HG02884 (cell line): ENCODE data around the gene FASN.

Experiments used
- ATAC-seq: cut with Tn5 transposase; IDR thresholded peaks from one replicate; pipeline ENCODE4 v1.9.1; 2021; ENCODE audit warnings: mild to moderate bottlenecking, moderate library complexity; ENCODE audit not compliant: unreplicated experiment

Gene FASN

GRCh38 chr17:82103553-82104451, 5.8 kb upstream of the FASN start:
- no peak for ATAC-seq

DNA sequence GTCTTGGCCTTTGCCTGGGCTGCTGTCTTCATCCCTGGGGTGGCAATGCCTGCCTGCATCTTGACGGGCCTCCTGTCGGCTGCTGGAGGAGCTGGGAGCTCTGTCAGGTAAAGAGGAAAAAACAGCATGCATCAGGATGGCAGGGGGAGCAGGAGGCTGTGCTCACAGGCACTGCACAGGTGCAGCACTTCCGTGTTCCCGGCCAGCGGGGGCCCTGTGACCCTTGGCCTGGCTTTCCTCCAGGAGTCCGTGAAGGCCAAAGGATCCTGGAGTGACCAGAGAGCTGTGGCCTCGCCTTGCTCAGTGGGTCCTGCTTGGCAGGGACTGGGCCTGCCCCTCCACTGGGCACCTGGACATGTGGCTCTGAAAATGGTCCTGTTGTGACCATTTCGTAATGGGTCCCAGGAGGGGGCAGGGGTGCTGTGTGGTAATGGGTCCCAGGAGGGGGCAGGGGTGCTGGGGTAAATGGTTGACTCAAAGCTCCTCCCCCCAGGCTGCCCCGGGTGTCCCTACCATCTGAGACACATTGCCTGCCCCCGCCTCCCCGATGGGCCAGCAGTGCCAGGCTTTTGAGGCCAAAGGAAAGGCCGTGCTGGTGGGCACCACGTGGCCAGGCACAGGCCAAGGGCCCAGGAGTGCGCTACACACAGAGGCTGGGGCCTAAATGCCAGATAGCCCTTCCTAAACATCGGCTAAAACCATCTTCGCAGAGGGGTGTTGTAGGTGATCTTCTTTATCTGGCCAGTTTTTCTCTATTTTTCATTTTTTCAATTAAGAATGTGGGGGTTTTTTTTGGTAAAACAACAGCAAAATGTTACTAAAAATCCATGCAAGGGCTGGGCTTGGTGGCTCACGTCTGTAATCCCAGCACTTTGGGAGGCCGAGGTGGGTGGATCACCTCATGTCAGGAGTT, 4.0 kb upstream of the FASN start:
- ATAC-seq = no peak

- ATAC-seq = no peak
These were observed 3.3 kb upstream of the FASN start for GRCh38 chr17:82101301-82101715.

DNA sequence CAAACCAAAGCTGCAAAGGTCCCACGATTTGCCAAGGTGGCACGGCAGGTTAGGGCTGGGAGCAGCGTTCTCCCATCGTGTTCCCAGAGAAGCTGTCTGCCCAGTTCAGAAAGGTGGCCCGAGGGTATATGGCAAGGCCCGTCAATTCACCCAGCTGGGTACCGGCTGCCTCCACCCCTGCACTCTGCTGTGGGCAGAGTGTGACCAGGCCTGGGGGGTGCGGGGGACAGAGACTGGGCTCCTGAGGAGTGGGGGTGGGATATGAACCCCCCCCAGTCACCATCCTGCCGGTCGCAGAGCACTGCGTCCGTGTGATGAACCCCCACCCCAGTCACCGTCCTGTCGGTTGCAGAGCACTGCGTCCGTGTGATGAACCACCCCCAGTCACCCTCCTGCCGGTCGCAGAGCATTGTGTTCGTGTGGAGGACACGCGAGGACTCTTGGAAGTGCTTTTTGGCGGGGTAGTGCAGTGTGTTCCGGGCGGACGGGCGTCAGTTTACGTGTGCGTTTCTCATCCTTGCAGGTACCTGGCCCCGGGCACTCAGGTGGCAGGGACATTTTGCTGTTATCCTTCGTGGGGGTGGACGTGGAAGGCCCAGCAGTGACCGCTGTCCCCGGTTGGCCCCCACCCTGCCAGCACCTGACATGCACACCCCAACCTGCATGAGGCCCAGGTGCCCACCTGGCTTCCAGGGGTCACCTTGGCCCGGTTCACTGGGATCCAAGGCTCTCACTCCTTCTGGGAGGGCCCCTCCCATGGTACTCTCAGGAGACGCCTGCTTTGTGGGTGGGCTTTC, 2.7 kb upstream of the FASN start:
- no peak for ATAC-seq

DNA sequence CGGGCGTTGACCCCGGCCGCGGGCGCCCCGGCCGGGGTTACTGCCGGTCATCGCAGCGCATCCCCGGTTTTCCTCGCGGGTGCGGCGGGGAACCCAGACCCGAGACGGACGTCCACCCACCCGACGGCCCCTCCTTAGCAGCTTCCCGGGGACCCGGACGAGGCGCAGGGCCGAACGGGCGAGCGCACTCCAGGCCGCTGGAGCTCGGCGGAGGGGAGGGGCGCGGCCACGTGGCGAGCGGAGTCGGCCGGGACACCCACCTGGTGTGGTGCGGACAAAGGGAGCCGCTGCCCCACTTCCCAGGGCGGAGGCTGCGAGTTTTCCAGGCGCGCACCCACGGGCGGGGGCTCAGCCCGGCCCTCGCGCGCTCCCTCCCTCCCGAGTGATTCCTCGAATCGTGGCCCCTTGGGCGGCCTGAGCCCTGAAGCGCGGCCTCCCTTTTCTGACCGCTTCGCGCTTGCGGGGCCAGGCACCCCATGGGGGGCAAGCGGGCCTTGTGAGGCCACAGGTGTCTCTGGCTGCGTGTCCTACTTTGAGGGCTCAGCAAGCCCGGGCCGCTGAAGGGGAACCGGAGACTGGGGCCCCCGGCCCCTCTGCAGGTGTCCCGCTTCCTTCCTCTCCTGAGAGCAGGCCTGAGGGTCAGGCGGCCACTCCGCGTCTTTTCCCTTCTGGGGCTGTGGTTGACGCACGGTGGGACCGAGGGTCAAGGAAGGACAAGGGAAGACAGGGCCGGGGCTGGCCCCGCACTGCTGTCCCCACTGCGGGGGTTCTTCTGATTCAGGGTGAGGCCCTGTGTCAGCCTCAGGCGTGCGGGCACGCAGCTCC, 1.1 kb upstream of the FASN start:
- peak; percentile 15 for ATAC-seq

- ATAC-seq = peak; percentile 13
These were observed 192 bp downstream of the FASN start for GRCh38 chr17:82097919-82098168.

GRCh38 chr17:82097184-82097918, 685 bp downstream of the FASN start:
- ATAC-seq = no peak

GRCh38 chr17:82096709-82097183, 1.3 kb downstream of the FASN start:
- no peak for ATAC-seq

- ATAC-seq = no peak
These were observed 2.0 kb downstream of the FASN start for GRCh38 chr17:82095777-82096708.

- ATAC-seq = no peak
These were observed 2.9 kb downstream of the FASN start for GRCh38 chr17:82094931-82095776.

GRCh38 chr17:82092995-82093751, 4.9 kb downstream of the FASN start:
- ATAC-seq = no peak

- no peak for ATAC-seq
These were observed 5.4 kb downstream of the FASN start for GRCh38 chr17:82092628-82092994.

- ATAC-seq = no peak
These were observed 5.9 kb downstream of the FASN start for GRCh38 chr17:82092094-82092586.

DNA sequence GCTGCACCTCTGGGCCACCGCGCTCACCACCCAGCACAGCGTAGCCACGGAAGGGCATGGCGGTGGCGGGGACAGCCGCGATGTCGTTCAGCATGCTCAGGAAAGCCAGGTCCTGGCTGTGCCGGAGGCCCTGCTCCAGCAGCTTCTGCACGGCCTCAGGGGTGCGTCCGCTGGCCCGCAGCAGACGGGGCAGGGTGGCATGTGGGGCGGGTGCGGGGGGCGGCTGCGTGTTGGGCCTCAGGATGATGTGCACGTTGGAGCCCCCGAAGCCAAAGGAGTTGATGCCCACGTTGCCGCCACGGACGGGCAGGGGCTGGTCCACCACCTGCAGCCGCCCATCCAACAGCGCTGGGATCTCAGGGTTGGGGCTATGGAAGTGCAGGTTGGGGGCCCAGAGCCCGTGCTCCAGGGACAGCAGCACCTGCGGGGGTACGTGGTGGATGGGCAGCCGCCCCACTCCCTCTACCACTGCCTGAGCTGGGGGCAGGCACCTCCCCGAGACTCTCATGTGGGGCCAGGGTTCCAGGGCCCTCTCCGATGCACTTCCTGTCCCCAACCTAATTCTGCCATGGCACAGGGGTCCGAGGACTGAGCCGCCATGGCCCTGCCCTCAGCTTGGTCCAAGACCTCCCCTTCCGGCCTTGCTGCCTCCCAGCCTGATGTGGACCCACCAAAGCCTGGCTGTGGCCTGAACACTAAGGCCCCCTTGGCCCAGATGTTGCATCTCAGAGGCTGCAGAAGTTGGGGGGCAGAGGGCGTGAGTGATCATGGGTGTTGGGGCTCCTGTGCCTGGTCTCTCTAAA, 6.6 kb downstream of the FASN start:
- no peak for ATAC-seq

- no peak for ATAC-seq
These were observed 7.3 kb downstream of the FASN start for GRCh38 chr17:82090549-82091263.
